22Rv1 (cell line): ENCODE measurements around the gene CDKAL1.
"Not testable (repeated sequence)": the region's sequence is repeated elsewhere in the genome, so short reads cannot be mapped to it uniquely, and the experiment has no call there.

Experiments
- H3K27ac ChIP-seq: fragments of 450-650 bp; 2 replicates; pipeline ENCODE4 v1.5.1; 2017
- CTCF ChIP-seq: fragments of 450-650 bp; IDR thresholded peaks from 2 replicates; pipeline ENCODE4 v1.5.1; 2017; ENCODE audit warnings: mild to moderate bottlenecking
- ZFX ChIP-seq: fragments of 450-650 bp; IDR thresholded peaks from 2 replicates; pipeline ENCODE4 v1.6.1; 2017; ENCODE audit warnings: antibody characterized with exemption, borderline replicate concordance

Gene CDKAL1

DNA sequence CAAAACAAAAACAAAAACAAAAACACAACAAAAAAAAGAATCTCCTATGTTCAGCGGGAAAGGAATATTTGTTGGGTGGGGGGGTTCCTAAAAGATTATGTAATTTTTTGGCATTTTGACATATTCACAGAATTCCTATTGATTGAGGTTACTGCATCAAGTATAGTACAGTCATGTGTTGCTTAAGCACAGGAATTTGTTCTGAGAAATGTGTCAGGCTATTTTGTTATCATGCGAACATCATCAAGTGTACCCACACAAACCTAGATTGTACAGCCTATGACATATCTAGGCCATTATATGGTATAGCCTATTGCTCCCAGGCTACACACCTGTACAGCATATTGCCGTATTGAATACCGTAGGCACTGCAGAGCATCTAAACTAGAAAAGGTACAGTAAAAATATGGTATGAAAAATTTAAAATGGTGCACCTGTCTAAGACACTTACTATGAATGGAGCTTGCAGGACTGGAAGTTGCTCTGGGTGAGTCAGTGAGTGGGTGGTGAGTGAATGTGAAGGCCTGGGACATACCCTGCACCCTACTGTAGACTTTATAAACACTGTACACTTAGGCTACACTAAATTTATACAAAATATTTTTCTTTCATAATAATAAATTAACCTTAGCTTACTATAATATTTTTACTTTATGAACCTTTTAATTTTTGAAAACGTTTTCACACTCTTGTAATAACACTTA is 110.6 kb downstream of the CDKAL1 start:
- H3K27ac ChIP-seq = no peak overlapping the region
- TF ChIP-seq CTCF (no peak), ZFX (no peak)

GRCh38 chr6:20645572-20645971 is 111.3 kb downstream of the CDKAL1 start:
- H3K27ac ChIP-seq = not testable (repeated sequence)

GRCh38 chr6:20647585-20647984 is 113.3 kb downstream of the CDKAL1 start:
- no peak overlapping the region for H3K27ac ChIP-seq
- no peak for TF ChIP-seq CTCF
- TF ChIP-seq ZFX = no peak

DNA sequence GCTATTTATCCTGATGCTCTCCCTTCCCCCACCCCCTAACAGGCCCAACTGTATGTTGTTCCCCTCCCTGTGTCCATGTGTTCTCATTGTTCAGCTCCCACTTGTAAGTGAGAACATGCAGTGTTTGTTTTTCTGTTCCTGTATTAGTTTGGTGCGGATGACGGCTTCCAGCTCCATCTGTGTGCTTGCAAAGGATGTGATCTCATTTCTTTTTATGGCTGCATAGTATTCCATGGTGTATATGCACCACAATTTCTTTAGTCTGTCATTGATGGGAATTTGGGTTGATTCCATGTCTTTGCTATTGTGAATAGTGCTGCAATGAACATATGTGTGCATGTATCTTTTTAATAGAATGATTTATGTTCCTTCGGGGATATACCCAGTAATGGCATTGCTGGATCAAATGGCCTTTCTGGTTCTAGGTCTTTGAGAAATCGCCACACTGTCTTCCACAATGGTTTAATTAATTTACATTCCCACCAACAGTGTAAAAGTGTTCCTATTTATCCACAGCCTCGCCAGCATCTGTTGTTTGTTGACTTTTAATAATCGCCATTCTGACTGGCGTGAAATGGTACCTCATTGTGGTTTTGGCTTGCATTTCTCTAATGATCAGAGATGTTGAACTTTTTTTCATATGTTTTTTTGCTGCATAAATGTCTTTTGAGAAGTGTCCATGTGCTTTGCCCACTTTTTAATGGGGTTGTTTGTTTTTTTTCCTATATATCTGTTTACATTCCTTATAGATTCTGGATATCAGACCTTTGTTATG is 115.6 kb downstream of the CDKAL1 start:
- H3K27ac ChIP-seq = not testable (repeated sequence)

DNA sequence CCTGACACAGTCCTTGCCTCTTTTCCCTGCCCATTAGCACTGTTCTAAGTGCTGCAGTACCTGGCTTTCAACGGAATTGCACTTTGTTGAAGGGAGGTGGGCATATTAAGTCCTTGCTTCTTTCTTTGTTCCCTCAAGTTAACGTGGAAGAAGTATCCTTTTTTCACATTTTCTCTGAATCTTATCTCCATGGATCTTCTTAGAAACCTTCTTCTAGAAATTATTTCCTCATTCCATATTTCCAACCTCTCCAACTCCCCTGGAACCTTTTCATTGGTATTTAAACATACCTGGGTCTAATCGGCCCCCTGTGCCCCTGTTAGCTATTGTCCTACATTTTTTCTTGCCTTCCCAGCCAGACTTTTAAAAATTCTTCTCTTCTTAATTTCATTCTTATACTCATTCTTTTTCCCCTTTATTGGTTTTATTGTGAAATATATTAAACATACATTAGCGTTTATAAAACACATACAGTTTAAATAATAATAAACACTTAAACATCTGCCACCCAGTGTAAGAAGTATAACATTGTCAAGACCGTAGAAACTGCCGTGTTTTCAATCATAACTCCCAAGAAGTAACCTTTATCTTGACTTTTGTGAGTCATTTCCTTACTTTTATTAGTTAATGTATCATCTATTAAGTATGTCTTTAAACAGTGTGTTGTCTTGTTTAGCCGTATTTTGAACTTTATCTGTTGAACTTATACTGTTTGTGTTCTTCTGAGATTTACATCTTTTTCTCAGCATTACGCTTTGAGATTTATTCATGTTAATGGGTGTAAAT is 118.2 kb downstream of the CDKAL1 start:
- peak overlapping the region; percentile 57 for H3K27ac ChIP-seq
- TF ChIP-seq ZFX (no peak), CTCF (no peak)

DNA sequence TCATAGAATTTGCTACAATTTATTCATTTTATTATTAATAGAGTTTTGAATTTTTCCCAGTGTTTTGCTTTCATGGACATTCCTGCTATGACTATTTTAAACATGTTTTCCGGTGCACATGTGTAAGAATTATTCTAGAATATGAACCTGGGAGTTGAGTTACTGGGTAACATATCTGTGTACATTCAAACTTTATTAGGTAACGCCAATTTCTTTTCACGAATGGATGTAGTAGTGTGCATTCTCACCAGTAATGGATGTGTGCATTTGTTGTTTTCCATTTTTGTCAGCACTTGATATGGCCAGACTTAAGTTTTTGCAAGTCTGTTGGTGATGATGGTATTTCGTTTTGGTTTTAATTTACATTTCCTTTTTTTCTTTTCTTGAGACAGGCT is 118.8 kb downstream of the CDKAL1 start:
- TF ChIP-seq CTCF = no peak
- no peak for TF ChIP-seq ZFX
- H3K27ac ChIP-seq = peak overlapping the region; percentile 57

- TF ChIP-seq CTCF = no peak
- no peak for TF ChIP-seq ZFX
- H3K27ac ChIP-seq = no peak overlapping the region
Observed at GRCh38 chr6:20655317-20655716, 121.1 kb downstream of the CDKAL1 start.

DNA sequence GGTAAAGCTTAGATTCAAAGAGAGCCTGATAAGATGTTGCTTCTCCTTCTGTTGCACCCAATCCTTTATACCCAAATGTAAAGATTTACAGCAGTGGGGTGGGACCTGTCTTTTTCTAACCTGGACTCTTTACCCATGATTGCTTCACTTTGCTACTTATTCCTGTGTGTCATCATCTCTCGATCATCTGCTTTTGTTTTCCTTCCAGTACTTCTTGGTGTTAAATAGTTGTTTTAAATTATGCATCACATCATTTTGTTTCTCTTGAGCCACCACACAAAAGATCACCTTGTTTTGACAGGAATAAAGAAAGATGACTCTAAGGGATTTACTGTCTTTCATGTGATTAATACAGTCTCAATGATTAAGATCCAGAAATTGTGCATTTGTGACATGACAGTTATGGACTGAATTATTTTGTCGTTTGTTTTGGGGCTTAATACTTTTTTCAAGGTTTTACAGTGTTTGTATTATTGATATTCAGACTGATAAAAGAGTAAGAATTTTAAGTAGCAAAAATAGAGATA is 123.1 kb downstream of the CDKAL1 start:
- no peak for TF ChIP-seq CTCF
- no peak for TF ChIP-seq ZFX
- H3K27ac ChIP-seq = no peak overlapping the region
